Natural killer cell treated with Interleukin-12 subunit alpha and Interleukin-12 subunit beta and Interleukin-15 and Interleukin-18, amount 100 ng/mL, for 72 hours (primary cell): ENCODE data around the gene RTP5. TPM values are rescaled to one million over a fixed set of nuclear protein-coding genes. Genes with fewer than 3 reads are reported as not detected.

Experiments
- ATAC-seq, 2 donors: fragments of 150-1000 bp; cut with Tn5 transposase in 1 of 2; sonication (Bioruptor Pico), chemical (Tn5 transposase) in 1 of 2; 2 replicates each; pipeline ENCODE4 v1.10.0; 2021
- DNase-seq: peaks from one replicate; pipeline ENCODE4 v3.0.0; 2022; ENCODE audit warnings: low spot score
- H3K27ac Mint-ChIP-seq, 2 donors: 1 replicate in 1 of 2; 2 replicates in 1 of 2; pipeline ENCODE4 v1.8.0; 2022; ENCODE audit warnings: mixed read lengths in 2 of 2, mild to moderate bottlenecking in 1 of 2, moderate library complexity in 1 of 2
- H3K27me3 Mint-ChIP-seq, 2 donors: 1 replicate in 1 of 2; 2 replicates in 1 of 2; pipeline ENCODE4 v1.8.0; 2022; ENCODE audit warnings: mixed read lengths in 2 of 2
- H3K36me3 Mint-ChIP-seq: one replicate; pipeline ENCODE4 v1.8.0; 2022; ENCODE audit warnings: mixed read lengths
- H3K4me1 Mint-ChIP-seq, 2 donors: 1 replicate in 1 of 2; 2 replicates in 1 of 2; pipeline ENCODE4 v1.8.0; 2022; ENCODE audit warnings: low read depth in 2 of 2, mixed read lengths in 2 of 2, mild to moderate bottlenecking in 1 of 2
- H3K4me3 Mint-ChIP-seq: one replicate; pipeline ENCODE4 v1.8.0; 2022; ENCODE audit warnings: mixed read lengths
- H3K9me3 Mint-ChIP-seq: 2 replicates; pipeline ENCODE4 v1.8.0; 2022; ENCODE audit warnings: mixed read lengths
- total RNA-seq, 2 donors: library from RNA; stranded (reverse); gene quantifications; one replicate each; pipeline ENCODE4 v1.2.3, GENCODE V29; 2022

The RTP5 gene
- total RNA-seq, 2 donors from 2014 or later: not detected

DNA sequence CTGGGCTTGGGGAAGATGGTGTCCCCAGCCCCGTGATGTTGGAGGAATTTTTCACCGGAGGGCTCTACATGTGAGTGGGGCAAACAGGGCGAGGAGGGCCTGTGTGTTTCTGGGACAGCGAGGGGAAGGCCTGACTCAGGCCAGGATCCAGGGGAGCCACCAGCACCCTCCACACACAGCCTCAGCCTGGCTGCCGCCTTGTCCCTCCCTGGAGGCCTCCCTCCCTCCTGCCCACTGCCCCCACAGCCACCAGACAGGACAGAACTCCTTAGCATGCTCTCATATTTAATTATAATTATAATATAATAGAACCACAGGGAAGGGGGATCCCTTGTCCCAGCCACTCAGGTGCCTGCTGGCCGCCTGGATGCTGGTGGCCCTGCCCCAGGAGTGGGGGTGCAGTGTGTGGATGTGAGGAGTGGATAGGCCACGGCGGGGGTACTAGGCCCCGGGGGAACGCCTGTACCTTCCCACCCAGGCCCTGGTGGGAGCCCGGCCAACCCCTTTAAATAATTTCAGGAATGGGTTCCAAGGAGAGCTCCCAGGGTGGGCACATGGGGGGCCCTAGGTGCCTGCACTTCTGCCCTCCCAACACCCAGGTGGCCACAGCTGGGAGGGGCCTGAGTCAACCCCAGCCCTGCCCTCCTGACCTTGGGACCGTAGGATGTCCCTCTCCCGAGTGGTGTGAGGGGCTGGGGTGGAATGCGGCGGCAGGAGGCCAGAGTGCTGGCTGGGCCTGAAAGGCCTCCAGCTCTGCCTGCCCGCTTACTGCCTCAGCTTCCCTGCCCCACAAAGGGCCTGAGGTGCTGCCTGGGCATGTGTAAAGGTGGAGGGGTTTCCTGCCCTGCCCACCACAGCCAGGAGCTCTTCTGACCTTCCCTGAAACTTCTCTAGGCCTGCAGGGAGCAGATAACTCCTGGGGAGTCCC lies 19.6 kb upstream of the RTP5 start:
- no peak for DNase-seq
- peaks cover 10 to 11% of the 10 kb centered on the region in 2 donors for H3K27me3 Mint-ChIP-seq
- H3K4me1 Mint-ChIP-seq: peaks cover 15 to 17% of the 10 kb centered on the region in 2 donors
- no peak overlapping the region for H3K27ac Mint-ChIP-seq
- peaks cover 5% of the 10 kb centered on the region for H3K36me3 Mint-ChIP-seq
- H3K4me3 Mint-ChIP-seq: no peak overlapping the region
- no peaks in the 10 kb centered on the region for H3K9me3 Mint-ChIP-seq
- peak in 1 of 2 donors; percentile 13 for ATAC-seq

DNA sequence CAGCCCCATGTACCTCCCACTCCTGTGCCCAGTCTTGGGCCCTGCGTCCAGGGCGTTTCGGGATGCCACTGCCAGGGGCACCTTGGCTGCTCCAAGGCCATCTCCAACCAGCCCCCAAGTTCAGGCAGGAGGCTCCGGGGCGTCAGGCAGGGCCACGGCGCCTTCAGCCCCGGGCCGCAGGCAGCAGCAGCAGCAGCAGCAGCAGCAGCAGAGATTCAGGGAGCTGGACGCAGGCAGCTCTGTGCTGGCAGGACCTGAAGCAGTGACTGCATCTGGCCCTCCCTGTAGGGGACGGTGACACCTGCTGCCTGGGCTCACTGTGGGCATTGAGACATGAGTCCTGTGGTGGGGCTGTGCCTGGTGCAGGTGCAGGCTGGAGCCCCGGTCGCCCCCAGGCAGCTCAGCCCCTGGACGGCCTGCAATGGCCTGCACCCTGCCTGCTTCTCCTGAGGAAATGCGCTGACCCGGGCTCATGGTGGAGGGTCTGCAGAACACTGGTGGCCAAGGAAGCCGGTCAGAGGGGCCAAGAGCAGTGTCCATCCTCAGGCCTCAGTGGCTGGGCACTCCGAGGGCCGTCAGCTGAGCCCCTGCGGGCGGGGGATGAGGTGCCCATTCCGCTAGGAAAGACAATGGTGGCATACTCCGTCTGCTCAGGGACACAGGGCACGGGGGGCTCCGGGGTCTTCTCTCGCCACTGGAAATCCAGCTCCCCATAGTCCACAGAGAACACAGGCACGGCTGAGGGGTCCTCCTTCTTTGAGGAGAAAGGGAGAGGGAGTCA lies 18.8 kb upstream of the RTP5 start:
- Mint-ChIP-seq H3K9me3 (no peaks in the 10 kb centered on the region), H3K36me3 (peaks cover 5% of the 10 kb centered on the region), H3K27me3 (peaks cover 10 to 11% of the 10 kb centered on the region in 2 donors), H3K4me1 (peaks cover 7 to 9% of the 10 kb centered on the region in 2 donors), H3K4me3 (no peak overlapping the region), H3K27ac (no peak overlapping the region)
- ATAC-seq (peak in 1 of 2 donors; percentile 17), DNase-seq (peak; percentile 42)

DNA sequence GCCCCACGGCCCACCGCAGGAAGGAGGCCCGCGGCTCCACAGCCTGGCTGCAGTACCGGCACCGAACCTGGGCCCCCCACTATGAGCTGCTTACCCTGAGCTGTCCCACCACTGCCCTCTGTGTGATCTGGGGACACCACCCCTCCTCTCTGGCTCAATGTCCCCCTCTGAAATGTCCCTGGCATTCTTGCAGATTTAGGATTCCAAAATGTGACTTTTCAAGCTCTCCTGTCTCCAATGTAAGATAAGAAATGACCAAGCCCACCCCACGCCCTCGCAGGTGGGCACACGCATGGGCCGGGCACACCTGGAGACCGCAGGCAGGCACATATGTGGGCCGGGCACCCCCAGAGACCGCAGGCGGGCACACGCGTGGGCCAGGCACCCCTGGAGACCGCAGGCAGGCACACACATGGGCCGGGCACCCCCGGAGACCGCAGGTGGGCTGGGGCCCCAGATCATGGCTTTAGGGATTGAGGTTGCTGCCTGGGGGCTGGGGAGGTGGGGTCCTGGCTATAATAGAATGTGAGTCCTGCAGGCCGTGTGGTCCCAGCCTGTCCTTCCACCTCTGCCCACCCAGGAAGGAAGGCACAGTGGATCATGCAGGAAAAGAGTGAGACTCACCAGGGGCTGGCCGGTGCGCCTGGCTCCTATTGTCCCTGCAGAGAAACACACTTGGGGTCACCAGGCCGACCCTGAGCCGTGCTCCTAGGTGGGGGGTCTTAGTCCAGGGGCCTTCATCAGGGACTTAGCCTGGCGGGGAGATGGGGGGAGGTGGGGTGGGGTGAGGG lies 18.0 kb upstream of the RTP5 start:
- H3K27me3 Mint-ChIP-seq: peaks cover 4% of the 10 kb centered on the region in 2 donors
- no peaks in the 10 kb centered on the region for H3K9me3 Mint-ChIP-seq
- H3K27ac Mint-ChIP-seq: no peak overlapping the region
- no peak for ATAC-seq
- peaks cover 2% of the 10 kb centered on the region in 2 donors for H3K4me1 Mint-ChIP-seq
- no peak overlapping the region for H3K4me3 Mint-ChIP-seq
- peak; percentile 51 for DNase-seq
- no peaks in the 10 kb centered on the region for H3K36me3 Mint-ChIP-seq

DNA sequence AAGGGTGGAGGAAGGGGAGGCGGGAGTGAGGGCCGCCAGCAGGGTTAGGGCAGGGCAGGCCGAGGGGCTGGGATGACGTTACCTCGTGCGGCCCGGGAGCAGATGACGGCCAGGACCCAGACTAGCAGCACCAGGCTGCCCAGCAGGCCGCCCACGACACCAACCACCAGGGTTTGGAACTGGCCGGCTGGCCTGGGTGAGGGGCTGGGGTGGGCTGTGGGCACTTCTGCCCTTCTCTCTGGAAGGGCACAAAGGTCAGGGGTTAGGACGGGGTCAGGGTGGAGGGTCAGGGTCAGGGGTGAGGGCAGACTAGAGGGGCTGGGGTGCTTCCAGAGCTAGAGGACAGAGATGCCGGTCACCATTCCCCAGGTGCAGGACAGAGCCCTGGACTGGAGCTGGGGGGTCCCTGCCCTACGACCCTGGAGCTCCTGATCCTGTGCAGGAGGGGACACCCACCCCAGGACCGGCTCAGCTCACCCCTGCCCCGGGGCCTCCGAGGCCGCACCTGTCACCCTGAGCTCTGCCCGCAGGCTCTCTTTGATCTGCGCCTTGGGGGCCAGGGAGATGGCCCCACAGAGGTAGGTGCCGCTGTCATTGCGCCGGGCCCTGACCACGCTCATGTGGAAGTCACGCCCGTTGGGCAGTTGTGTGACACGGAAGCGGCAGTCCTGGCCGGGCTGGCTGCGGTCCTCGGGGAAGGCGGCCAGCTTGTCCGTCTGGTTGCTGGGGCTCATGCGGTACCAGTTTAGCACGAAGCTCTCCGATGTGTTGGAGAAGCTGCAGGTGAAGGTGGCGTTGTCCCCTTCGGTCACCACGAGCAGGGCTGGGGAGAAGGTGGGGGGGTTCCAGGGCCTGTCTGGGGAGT lies 17.2 kb upstream of the RTP5 start:
- no peak for ATAC-seq
- DNase-seq: peak; percentile 56
- H3K4me1 Mint-ChIP-seq: peaks cover 0 to 2% of the 10 kb centered on the region in 2 donors
- no peaks in the 10 kb centered on the region for H3K9me3 Mint-ChIP-seq
- H3K27me3 Mint-ChIP-seq: peaks cover 0 to 2% of the 10 kb centered on the region in 2 donors
- H3K4me3 Mint-ChIP-seq: no peak overlapping the region
- no peak overlapping the region for H3K27ac Mint-ChIP-seq
- H3K36me3 Mint-ChIP-seq: no peaks in the 10 kb centered on the region

DNA sequence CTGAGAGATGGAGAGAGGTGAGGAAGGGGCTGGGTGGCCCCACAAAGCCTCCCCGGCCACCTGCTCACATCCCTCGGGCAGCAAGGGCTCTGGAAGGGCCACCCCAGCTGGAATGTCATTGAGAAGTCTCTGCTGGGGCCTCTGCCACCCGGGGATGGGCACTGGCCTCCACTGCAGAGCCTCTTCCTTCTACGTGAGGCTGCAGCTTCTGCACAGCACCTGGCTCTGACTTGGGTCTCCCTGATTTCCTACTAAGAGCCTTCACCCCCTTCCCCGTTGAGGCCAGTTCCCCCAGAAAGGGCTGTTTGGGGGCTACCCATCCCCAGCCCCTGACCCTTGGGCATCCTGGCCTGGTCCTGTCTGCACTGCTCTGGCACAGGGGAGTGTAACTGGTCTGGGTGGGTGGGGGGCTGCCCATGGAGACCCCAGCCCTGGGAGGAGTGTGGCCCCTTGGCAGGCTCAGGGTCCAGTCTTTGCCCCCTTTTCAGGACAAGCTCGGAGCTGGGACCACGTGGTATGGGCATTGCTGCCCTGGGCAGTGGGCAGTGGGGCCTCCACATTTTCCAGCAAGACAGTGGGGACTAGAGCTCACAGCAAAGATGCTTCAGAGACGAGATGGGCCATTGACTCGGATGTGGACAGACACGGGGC lies 16.4 kb upstream of the RTP5 start:
- no peak for ATAC-seq
- H3K27me3 Mint-ChIP-seq: peaks cover 0 to 2% of the 10 kb centered on the region in 2 donors
- H3K27ac Mint-ChIP-seq: no peak overlapping the region
- H3K9me3 Mint-ChIP-seq: no peaks in the 10 kb centered on the region
- H3K4me3 Mint-ChIP-seq: no peak overlapping the region
- peaks cover 0 to 2% of the 10 kb centered on the region in 2 donors for H3K4me1 Mint-ChIP-seq
- DNase-seq: peak; percentile 52
- no peaks in the 10 kb centered on the region for H3K36me3 Mint-ChIP-seq

DNA sequence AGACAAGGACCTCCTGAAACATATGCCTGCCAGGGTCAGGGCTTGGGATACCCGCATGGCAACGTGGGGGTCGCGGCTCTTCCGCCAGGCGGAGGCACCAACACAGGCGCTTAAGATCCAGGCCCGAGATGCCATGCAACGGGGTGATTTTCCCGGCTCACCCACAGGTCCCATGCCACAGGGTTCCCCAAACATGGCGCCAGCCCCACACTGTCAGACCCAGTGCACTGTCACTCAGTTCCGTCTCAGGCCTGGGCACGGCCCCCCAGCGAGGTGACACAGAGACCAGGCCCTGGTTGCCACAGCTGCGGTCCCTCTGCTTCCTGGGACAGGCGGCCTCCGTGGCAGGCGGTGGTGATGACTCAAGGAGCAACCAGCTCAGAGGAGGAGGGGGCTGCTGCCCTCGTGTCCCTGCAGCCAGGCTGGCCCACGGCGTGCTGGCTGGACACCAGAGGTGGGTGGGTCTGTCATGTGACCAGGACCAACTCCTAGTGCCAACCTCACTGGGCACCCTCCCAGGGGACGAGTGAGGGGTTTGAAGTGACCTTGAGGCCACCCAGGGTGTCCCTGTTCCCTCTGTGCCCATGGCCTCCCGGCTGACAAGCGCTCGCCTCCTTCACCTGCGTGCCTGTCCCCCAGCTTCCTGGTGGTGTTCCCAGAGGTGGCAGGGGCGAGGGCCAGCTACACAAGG lies 15.7 kb upstream of the RTP5 start:
- ATAC-seq: peak; percentile 29 to 74
- Mint-ChIP-seq H3K4me3 (no peak overlapping the region), H3K4me1 (peaks cover 0 to 2% of the 10 kb centered on the region in 2 donors)

DNA sequence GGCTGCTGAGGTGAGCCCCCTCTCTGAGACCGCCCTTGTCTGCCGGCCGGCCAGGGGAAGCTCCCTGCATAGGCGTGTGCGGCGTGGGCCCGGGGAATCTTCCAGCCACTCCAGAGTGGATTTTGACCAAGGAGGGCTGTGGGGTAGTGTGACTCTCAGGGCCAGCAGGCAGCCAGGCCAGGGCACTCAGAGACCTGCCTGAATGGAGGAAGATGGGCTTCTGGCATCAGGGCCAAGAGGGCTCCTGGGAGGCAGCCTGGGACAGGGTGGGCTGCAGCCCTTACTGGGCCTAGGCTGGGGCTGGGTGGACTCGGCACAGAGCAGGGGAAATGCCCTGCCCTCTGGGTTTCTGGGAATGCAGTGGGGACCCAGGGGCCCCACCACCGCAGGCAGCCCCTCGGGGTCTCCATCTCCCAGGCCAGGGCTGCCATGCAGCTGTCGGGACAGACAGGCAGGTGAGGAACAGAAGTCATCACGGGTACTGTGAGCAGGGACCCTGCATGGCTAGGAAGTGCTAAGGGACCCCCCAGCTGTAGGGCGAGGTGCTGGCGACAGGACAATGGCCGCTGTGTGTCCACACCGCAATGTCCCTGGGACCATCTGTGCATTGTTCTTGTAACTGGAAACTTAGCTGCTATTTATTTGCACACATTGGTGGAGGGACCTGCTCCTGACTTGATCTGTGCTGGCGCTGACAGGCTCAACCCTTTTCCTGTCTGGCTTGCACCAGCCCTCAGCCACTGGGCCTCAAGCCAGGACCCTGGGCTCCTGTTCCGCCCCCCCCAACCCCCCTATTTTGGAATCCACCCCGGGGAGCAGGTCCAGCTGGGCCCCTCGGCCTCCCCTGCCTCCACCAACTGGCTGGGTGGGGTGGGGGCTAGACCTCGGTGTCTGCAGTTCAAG lies 14.9 kb upstream of the RTP5 start:
- ATAC-seq: no peak
- Mint-ChIP-seq H3K36me3 (no peaks in the 10 kb centered on the region), H3K4me1 (peaks cover 0 to 4% of the 10 kb centered on the region in 2 donors), H3K4me3 (no peak overlapping the region), H3K9me3 (no peaks in the 10 kb centered on the region), H3K27ac (no peak overlapping the region), H3K27me3 (peaks cover 0 to 1% of the 10 kb centered on the region in 2 donors)
- peak; percentile 54 for DNase-seq

More for the DNA sequence above, 15.7 kb upstream of the RTP5 start:
- Mint-ChIP-seq H3K27me3 (peaks cover 0 to under 1% of the 10 kb centered on the region in 2 donors), H3K36me3 (no peaks in the 10 kb centered on the region), H3K9me3 (no peaks in the 10 kb centered on the region), H3K27ac (no peak overlapping the region)
- peak; percentile 58 for DNase-seq

DNA sequence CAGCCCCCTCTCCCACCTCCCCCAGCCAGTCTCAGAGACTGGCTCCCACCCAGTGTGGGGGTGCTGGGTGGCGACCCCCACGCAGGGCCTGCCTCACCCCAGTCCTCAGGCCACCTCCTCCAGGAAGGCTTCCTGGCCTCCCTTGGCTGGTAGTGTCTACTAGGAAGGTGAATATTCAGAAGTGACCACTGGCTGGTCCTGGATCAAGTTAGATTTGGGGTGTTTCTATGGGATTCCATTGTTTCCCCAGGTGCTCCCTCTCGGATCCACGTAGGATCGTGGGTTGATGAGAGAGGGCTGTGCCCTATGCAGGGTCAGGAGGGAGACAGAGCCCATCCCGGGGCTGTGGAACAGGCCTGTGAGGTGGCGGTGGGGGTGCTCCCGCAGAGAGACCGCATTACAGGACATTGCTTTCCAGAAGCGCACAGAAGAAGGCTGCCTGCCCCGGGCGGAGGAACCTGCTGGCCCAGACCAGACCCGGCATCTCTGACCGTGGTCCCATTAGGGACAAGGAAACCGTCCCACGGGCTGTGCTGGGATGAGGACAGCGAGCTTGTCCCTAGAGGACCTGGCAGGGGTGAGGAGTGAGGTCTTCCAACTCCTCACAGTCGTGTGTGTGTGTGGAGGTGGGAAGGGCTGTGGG lies 14.2 kb upstream of the RTP5 start:
- Mint-ChIP-seq H3K27me3 (peaks cover 0 to 3% of the 10 kb centered on the region in 2 donors), H3K27ac (no peak overlapping the region), H3K4me1 (peaks cover 0 to 6% of the 10 kb centered on the region in 2 donors), H3K9me3 (no peaks in the 10 kb centered on the region), H3K36me3 (no peaks in the 10 kb centered on the region), H3K4me3 (no peak overlapping the region)
- ATAC-seq (no peak), DNase-seq (peak; percentile 49)

DNA sequence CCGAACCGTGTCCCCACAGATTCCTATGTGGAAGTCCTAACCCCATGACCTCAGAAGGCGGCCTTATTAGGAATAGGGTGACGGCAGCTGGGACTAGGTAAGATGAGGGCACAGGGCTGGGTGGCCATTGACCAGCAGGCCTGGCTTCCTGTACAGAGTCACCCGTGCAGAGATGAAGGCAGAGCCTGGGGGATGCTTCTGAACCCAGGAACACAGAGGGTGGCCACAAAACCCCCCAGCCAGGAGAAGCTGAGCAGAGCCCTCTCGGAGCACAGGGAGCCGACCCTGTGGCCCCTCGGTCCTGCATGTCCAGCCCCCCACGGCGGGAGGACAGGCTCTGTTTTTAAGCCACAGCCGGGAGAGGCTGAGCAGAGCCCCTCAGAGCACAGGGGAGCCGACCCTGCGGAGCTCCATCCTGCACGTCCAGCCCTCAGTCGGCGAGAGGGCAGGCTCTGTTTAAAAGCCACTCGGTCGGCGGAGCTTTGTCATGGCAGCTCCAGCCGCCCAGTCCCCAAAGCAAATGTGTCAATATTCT lies 13.6 kb upstream of the RTP5 start:
- ATAC-seq (no peak), DNase-seq (peak; percentile 45)
- Mint-ChIP-seq H3K4me1 (peaks cover 2 to 6% of the 10 kb centered on the region in 2 donors), H3K27ac (no peak overlapping the region), H3K27me3 (peaks cover under 1 to 3% of the 10 kb centered on the region in 2 donors), H3K36me3 (no peaks in the 10 kb centered on the region), H3K9me3 (no peaks in the 10 kb centered on the region), H3K4me3 (no peak overlapping the region)

DNA sequence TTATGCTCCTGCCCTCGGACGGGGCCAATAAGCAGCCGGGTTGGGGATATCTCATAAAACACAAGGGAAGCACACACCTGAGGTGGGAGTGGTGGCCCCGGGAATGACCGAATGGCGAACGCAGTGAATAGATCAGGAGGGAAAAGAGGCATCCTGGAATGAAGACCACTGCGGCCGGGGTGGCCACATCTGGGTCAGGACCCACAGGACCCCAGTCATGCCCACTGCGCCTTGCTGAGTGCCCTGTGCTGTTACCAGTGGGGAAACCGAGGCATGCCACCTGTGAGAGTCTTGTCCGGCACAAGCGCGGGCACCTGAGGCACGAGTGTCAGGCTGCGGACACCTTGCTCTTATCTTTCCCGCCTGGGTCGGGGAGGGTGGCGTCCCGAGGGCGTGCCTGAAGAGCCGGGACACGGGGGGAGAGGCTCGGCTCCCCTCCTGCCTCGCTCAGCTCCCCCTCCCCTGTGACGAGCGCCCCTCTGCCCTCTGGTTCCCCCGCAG lies 12.4 kb upstream of the RTP5 start:
- Mint-ChIP-seq H3K36me3 (peaks cover 8% of the 10 kb centered on the region), H3K4me3 (no peak overlapping the region), H3K4me1 (peaks cover 13 to 17% of the 10 kb centered on the region in 2 donors), H3K27ac (peak overlapping the region in 1 of 2 donors; percentile 46), H3K27me3 (peaks cover 12 to 14% of the 10 kb centered on the region in 2 donors), H3K9me3 (peaks cover 4% of the 10 kb centered on the region)
- DNase-seq (no peak), ATAC-seq (no peak)
